Measurements from ENCODE around the gene NPAS3.

The NPAS3 gene

GRCh38 chr14:33350366-33350990 lies 411.8 kb downstream of the NPAS3 start:
- Histone ChIP-seq H3K27ac (ENCODE audit: low read length) (no peak overlapping the region), H4K20me1 (ENCODE audit: insufficient read depth, low read length) (no peaks in the 10 kb centered on the region), H2AFZ (ENCODE audit: low read depth, low read length) (no peak overlapping the region), H3K36me3 (replicated peaks; ENCODE audit: low read depth, low read length) (no peaks in the 10 kb centered on the region), H3K4me1 (ENCODE audit: low read length) (no peaks in the 10 kb centered on the region), H3K9ac (ENCODE audit: low read length) (no peak overlapping the region), H3K9me3 (ENCODE audit: insufficient read depth, low read length) (no peaks in the 10 kb centered on the region), H3K27me3 (ENCODE audit: low read depth, low read length) (no peaks in the 10 kb centered on the region), H3K4me2 (ENCODE audit: low read length) (no peak overlapping the region), H3K4me3 (ENCODE audit: low read length) (no peak overlapping the region), H3K79me2 (ENCODE audit: low read length) (no peaks in the 10 kb centered on the region)
- TF ChIP-seq EZH2phosphoT487 (IDR thresholded peaks at IDR 0.05; ENCODE audit: low read depth) (no peak), CTCF (IDR thresholded peaks at IDR 0.05; ENCODE audit: low read depth, low read length) (no peak)

- Histone ChIP-seq H3K27me3 (ENCODE audit: low read depth, low read length) (no peaks in the 10 kb centered on the region), H3K9ac (ENCODE audit: low read length) (no peak overlapping the region), H3K27ac (ENCODE audit: low read length) (no peak overlapping the region), H3K4me3 (ENCODE audit: low read length) (no peak overlapping the region), H3K4me2 (ENCODE audit: low read length) (no peak overlapping the region), H4K20me1 (ENCODE audit: insufficient read depth, low read length) (no peaks in the 10 kb centered on the region), H3K79me2 (ENCODE audit: low read length) (no peaks in the 10 kb centered on the region), H3K36me3 (replicated peaks; ENCODE audit: low read depth, low read length) (no peaks in the 10 kb centered on the region), H3K4me1 (ENCODE audit: low read length) (no peaks in the 10 kb centered on the region), H2AFZ (ENCODE audit: low read depth, low read length) (no peak overlapping the region), H3K9me3 (ENCODE audit: insufficient read depth, low read length) (no peaks in the 10 kb centered on the region)
- no peak for TF ChIP-seq CTCF (IDR thresholded peaks at IDR 0.05; ENCODE audit: low read depth, low read length)
- TF ChIP-seq EZH2phosphoT487 (IDR thresholded peaks at IDR 0.05; ENCODE audit: low read depth) = no peak
Observed at GRCh38 chr14:33352821-33353220, 414.1 kb downstream of the NPAS3 start.

- no peaks in the 10 kb centered on the region for H3K79me2 ChIP-seq (ENCODE audit: low read length)
- TF ChIP-seq EZH2phosphoT487 (IDR thresholded peaks at IDR 0.05; ENCODE audit: low read depth) (no peak), CTCF (IDR thresholded peaks at IDR 0.05; ENCODE audit: low read depth, low read length) (no peak)
- no peaks in the 10 kb centered on the region for H3K4me1 ChIP-seq (ENCODE audit: low read length)
- H3K4me2 ChIP-seq (ENCODE audit: low read length) = no peak overlapping the region
- H3K27ac ChIP-seq (ENCODE audit: low read length) = no peak overlapping the region
- no peaks in the 10 kb centered on the region for H3K36me3 ChIP-seq (replicated peaks; ENCODE audit: low read depth, low read length)
- H3K4me3 ChIP-seq (ENCODE audit: low read length) = no peak overlapping the region
- no peak overlapping the region for H3K9ac ChIP-seq (ENCODE audit: low read length)
- no peaks in the 10 kb centered on the region for H3K27me3 ChIP-seq (ENCODE audit: low read depth, low read length)
- H4K20me1 ChIP-seq (ENCODE audit: insufficient read depth, low read length) = no peaks in the 10 kb centered on the region
- H2AFZ ChIP-seq (ENCODE audit: low read depth, low read length) = no peak overlapping the region
- no peaks in the 10 kb centered on the region for H3K9me3 ChIP-seq (ENCODE audit: insufficient read depth, low read length)
Observed at GRCh38 chr14:33356181-33356580, 417.5 kb downstream of the NPAS3 start.

GRCh38 chr14:33357225-33358010 lies 418.7 kb downstream of the NPAS3 start:
- Histone ChIP-seq H3K4me1 (ENCODE audit: low read length) (no peaks in the 10 kb centered on the region), H3K4me3 (ENCODE audit: low read length) (no peak overlapping the region), H3K27ac (ENCODE audit: low read length) (no peak overlapping the region), H3K27me3 (ENCODE audit: low read depth, low read length) (no peaks in the 10 kb centered on the region), H3K4me2 (ENCODE audit: low read length) (no peak overlapping the region), H3K9ac (ENCODE audit: low read length) (no peak overlapping the region), H3K9me3 (ENCODE audit: insufficient read depth, low read length) (no peaks in the 10 kb centered on the region), H3K79me2 (ENCODE audit: low read length) (no peaks in the 10 kb centered on the region), H3K36me3 (replicated peaks; ENCODE audit: low read depth, low read length) (no peaks in the 10 kb centered on the region), H2AFZ (ENCODE audit: low read depth, low read length) (no peak overlapping the region), H4K20me1 (ENCODE audit: insufficient read depth, low read length) (no peaks in the 10 kb centered on the region)
- TF ChIP-seq EZH2phosphoT487 (IDR thresholded peaks at IDR 0.05; ENCODE audit: low read depth) (no peak), CTCF (IDR thresholded peaks at IDR 0.05; ENCODE audit: low read depth, low read length) (no peak)

Data from OCI-LY3 (cell line).